Mesenchymal stem cell (in vitro differentiated cells and primary cell): ENCODE measurements around the gene IL17F.

Experiments used
- DNase-seq: peaks from one replicate; pipeline ENCODE4 v3.0.0-alpha.2; 2013
- H2AFZ ChIP-seq: one replicate; pipeline ENCODE4 v1.6.1; 2013; ENCODE audit warnings: low read depth, mild to moderate bottlenecking, control low read depth, inconsistent platforms, low read length, moderate library complexity
- H2AK5ac ChIP-seq: 2 replicates; pipeline ENCODE4 v1.6.1; 2013; ENCODE audit warnings: low read length, moderate library complexity, mild to moderate bottlenecking, inconsistent platforms; ENCODE audit not compliant: severe bottlenecking
- H2BK120ac ChIP-seq: one replicate; pipeline ENCODE4 v1.6.1; 2013; ENCODE audit warnings: low read depth, mild to moderate bottlenecking, inconsistent platforms, low read length, moderate library complexity
- H2BK12ac ChIP-seq, 2 experiments: one replicate each; pipeline ENCODE4 v1.6.1; 2013; ENCODE audit warnings: inconsistent platforms in 2 of 2, low read length in 2 of 2, mild to moderate bottlenecking in 2 of 2, moderate library complexity in 2 of 2, control low read depth in 1 of 2
- H2BK15ac ChIP-seq: one replicate; pipeline ENCODE4 v1.6.1; 2013; ENCODE audit warnings: mild to moderate bottlenecking, low read depth, inconsistent platforms; ENCODE audit not compliant: poor library complexity, severe bottlenecking
- H2BK5ac ChIP-seq: 2 replicates; pipeline ENCODE4 v1.6.1; 2013; ENCODE audit warnings: low read depth, mild to moderate bottlenecking, low read length, control low read depth, inconsistent platforms; ENCODE audit not compliant: poor library complexity, severe bottlenecking
- H3K14ac ChIP-seq, 2 experiments: one replicate each; pipeline ENCODE4 v1.6.1; 2013; ENCODE audit warnings: inconsistent platforms in 2 of 2, low read length in 2 of 2, control low read depth in 1 of 2, mild to moderate bottlenecking in 1 of 2, moderate library complexity in 1 of 2
- H3K18ac ChIP-seq, 2 experiments: one replicate each; pipeline ENCODE4 v1.6.1; 2013; ENCODE audit warnings: inconsistent platforms in 2 of 2, low read length in 2 of 2, control low read depth in 1 of 2, low read depth in 1 of 2, mild to moderate bottlenecking in 1 of 2
- H3K23ac ChIP-seq, 2 experiments: one replicate each; pipeline ENCODE4 v1.6.1; 2013; ENCODE audit warnings: inconsistent platforms in 2 of 2, low read length in 2 of 2, mild to moderate bottlenecking in 2 of 2, moderate library complexity in 2 of 2, control low read depth in 1 of 2
- H3K27ac ChIP-seq: 2 replicates; pipeline ENCODE4 v1.5.1; 2013; ENCODE audit warnings: mild to moderate bottlenecking, moderate library complexity, low read length, control low read depth, inconsistent platforms; ENCODE audit not compliant: poor library complexity, severe bottlenecking
- H3K27me3 ChIP-seq, 2 experiments: 2 replicates each; pipeline versions ENCODE4 v1.6.1 to v1.7.0; 2013; ENCODE audit warnings: low read length in 2 of 2, mild to moderate bottlenecking in 2 of 2, moderate library complexity in 2 of 2, control low read depth in 1 of 2, inconsistent platforms in 1 of 2; ENCODE audit not compliant: control insufficient read depth in 1 of 2, insufficient read depth in 1 of 2
- H3K36me3 ChIP-seq, 2 experiments: 2 replicates each; pipeline versions ENCODE4 v1.6.1 to v1.7.0; 2013; ENCODE audit warnings: low read length in 2 of 2, control low read depth in 1 of 2, inconsistent platforms in 1 of 2, low read depth in 1 of 2, mild to moderate bottlenecking in 1 of 2; ENCODE audit not compliant: insufficient read depth in 2 of 2, control insufficient read depth in 1 of 2
- H3K4ac ChIP-seq, 2 experiments: one replicate each; pipeline ENCODE4 v1.6.1; 2013; ENCODE audit warnings: inconsistent platforms in 2 of 2, low read length in 2 of 2, mild to moderate bottlenecking in 2 of 2, moderate library complexity in 2 of 2, control low read depth in 1 of 2, low read depth in 1 of 2
- H3K4me1 ChIP-seq: 2 replicates; pipeline ENCODE4 v1.6.1; 2013; ENCODE audit warnings: low read depth, low read length, control low read depth; ENCODE audit not compliant: control insufficient read depth, insufficient read depth
- H3K4me2 ChIP-seq: 2 replicates; pipeline ENCODE4 v1.6.1; 2013; ENCODE audit warnings: low read length, mild to moderate bottlenecking, inconsistent platforms; ENCODE audit not compliant: poor library complexity, severe bottlenecking
- H3K4me3 ChIP-seq, 2 experiments: 2 replicates each; pipeline versions ENCODE4 v1.5.1 to v1.7.0; 2013; ENCODE audit warnings: low read length in 2 of 2, mild to moderate bottlenecking in 2 of 2, control low read depth in 1 of 2, low read depth in 1 of 2; ENCODE audit not compliant: insufficient read depth in 1 of 2
- H3K79me1 ChIP-seq: replicated peaks from 2 replicates; pipeline ENCODE4 v1.6.1; 2013; ENCODE audit warnings: mild to moderate bottlenecking, control low read depth, low read length, inconsistent platforms; ENCODE audit not compliant: poor library complexity, severe bottlenecking
- H3K9ac ChIP-seq: 2 replicates; pipeline ENCODE4 v1.7.0; 2013; ENCODE audit warnings: mild to moderate bottlenecking, low read length, moderate library complexity
- H3K9me3 ChIP-seq: 2 replicates; pipeline ENCODE4 v1.7.0; 2013; ENCODE audit warnings: mild to moderate bottlenecking, low read length; ENCODE audit not compliant: control insufficient read depth
- H4K8ac ChIP-seq: one replicate; pipeline ENCODE4 v1.6.1; 2013; ENCODE audit warnings: inconsistent platforms, mild to moderate bottlenecking, low read length, moderate library complexity
- H4K91ac ChIP-seq: one replicate; pipeline ENCODE4 v1.6.1; 2013; ENCODE audit warnings: mild to moderate bottlenecking, low read length, inconsistent platforms
- WGBS: methylation state at CpG from one replicate; pipeline ENCODE4 v1.1.7; 2013; ENCODE audit warnings: mixed read lengths; 5-methylcytosine and 5-hydroxymethylcytosine counted together

The IL17F gene

GRCh38 chr6:52284131-52284459 lies 39.8 kb upstream of the IL17F start:
- H3K9ac ChIP-seq, result peak overlapping the region; percentile 86
- peaks cover 5% of the 10 kb centered on the region for H3K4me1 ChIP-seq
- peaks cover 11 to 36% of the 10 kb centered on the region in 2 experiments for H3K36me3 ChIP-seq
- peak overlapping the region; percentile 8 for H3K27ac ChIP-seq
- peak overlapping the region; percentile 89 for H3K4me2 ChIP-seq
- H4K91ac ChIP-seq, result no peak overlapping the region
- H2AFZ ChIP-seq, result peak overlapping the region; percentile 95
- no peak overlapping the region for H4K8ac ChIP-seq
- peak; percentile 51 for DNase-seq
- H2BK15ac ChIP-seq, result no peak overlapping the region
- no peak overlapping the region for H2BK120ac ChIP-seq
- no peak overlapping the region for H2BK5ac ChIP-seq
- peak overlapping the region in 1 of 2 experiments; percentile 30 for H3K14ac ChIP-seq
- H3K4ac ChIP-seq, result peak overlapping the region in 1 of 2 experiments; percentile 67
- peak overlapping the region in 1 of 2 experiments; percentile 76 for H3K18ac ChIP-seq
- no peaks in the 10 kb centered on the region for H3K9me3 ChIP-seq
- no peak overlapping the region for H2BK12ac ChIP-seq
- H3K79me1 ChIP-seq, result peaks cover 20% of the 10 kb centered on the region
- peak overlapping the region in 1 of 2 experiments; percentile 87 for H3K23ac ChIP-seq
- H2AK5ac ChIP-seq, result no peak overlapping the region
- peak overlapping the region; percentile 89 to 92 for H3K4me3 ChIP-seq
- no peaks in the 10 kb centered on the region for H3K27me3 ChIP-seq
- WGBS, result under 1% methylated on average over 14 of the region's 14 CpGs

GRCh38 chr6:52283111-52283510 lies 38.8 kb upstream of the IL17F start:
- Histone ChIP-seq H3K23ac (no peak overlapping the region), H3K4me1 (peaks cover 5% of the 10 kb centered on the region), H3K36me3 (peaks cover 11 to 46% of the 10 kb centered on the region in 2 experiments), H2BK12ac (no peak overlapping the region), H3K4me2 (peak overlapping the region; percentile 20), H2BK5ac (no peak overlapping the region), H3K9ac (peak overlapping the region; percentile 86), H3K18ac (no peak overlapping the region), H3K9me3 (no peaks in the 10 kb centered on the region), H2BK15ac (no peak overlapping the region), H3K79me1 (peaks cover 26% of the 10 kb centered on the region), H3K27ac (no peak overlapping the region), H2BK120ac (no peak overlapping the region), H3K4ac (no peak overlapping the region), H3K27me3 (no peaks in the 10 kb centered on the region), H3K4me3 (peak overlapping the region in 1 of 2 experiments; percentile 89), H2AK5ac (no peak overlapping the region), H4K8ac (no peak overlapping the region), H2AFZ (no peak overlapping the region), H4K91ac (no peak overlapping the region), H3K14ac (no peak overlapping the region)
- DNase-seq, result no peak
- 86% methylated on average over 6 of the region's 6 CpGs for WGBS

DNA sequence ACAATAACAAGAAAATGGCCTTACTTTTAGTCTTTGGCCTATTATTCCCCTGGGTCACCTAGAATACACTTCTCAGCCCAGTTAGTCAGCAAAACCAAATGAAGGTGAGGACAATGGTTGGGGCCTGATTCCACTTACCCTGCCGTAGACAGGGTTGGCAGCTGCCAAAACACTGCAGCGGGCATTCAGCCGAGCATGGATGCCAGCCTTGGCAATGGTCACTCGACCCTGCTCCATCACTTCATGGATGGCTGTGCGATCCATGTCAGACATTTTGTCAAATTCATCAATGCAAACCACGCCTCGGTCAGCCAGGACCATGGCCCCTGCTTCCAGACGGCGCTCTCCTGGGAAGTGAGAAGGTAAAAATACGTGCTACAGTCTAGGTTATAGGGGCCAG lies 31.8 kb upstream of the IL17F start:
- Histone ChIP-seq H2AFZ (no peak overlapping the region), H3K4me3 (no peak overlapping the region), H3K4ac (no peak overlapping the region), H3K23ac (no peak overlapping the region), H3K14ac (no peak overlapping the region), H3K9me3 (no peaks in the 10 kb centered on the region), H2BK12ac (no peak overlapping the region), H2BK15ac (no peak overlapping the region), H3K27ac (no peak overlapping the region), H3K27me3 (no peaks in the 10 kb centered on the region), H4K91ac (no peak overlapping the region), H2AK5ac (no peak overlapping the region), H3K4me2 (no peak overlapping the region), H3K4me1 (peaks cover 3% of the 10 kb centered on the region), H3K9ac (no peak overlapping the region), H2BK5ac (no peak overlapping the region), H3K79me1 (peaks cover 24% of the 10 kb centered on the region), H3K36me3 (peaks cover 25 to 87% of the 10 kb centered on the region in 2 experiments), H2BK120ac (no peak overlapping the region), H3K18ac (no peak overlapping the region), H4K8ac (no peak overlapping the region)
- WGBS, result 97% methylated on average over 10 of the region's 10 CpGs
- DNase-seq, result no peak

DNA sequence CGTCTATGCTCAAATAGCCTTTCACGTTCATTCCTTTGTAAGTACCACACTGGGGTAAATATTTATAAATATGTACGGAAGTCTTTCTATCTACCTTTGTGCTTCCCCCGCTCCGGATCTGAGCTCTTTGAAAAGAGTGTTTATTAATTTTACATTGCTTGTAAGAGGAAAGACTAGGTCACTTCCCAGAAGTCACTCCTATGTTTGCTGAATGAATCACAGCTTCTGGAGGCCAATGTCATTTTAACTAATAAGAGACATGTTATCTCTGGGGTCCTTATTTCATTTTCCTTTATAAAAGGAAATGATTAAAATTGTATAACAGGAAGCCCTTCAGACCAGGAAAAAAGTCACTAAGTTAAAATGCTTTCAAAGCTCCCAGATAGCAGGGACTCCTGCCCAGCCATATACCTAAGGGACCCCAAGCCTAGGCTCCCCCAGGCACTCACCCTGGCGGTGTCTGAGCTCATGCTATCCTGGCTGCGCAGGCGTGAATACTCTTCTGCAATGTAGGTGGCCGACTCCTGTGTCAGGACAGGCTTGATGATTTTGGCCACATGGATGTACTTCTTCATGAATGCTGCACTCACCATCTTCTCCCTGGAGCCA lies 27.7 kb upstream of the IL17F start:
- H3K18ac ChIP-seq, result no peak overlapping the region
- peaks cover 3% of the 10 kb centered on the region for H3K4me1 ChIP-seq
- no peak overlapping the region for H2BK15ac ChIP-seq
- H2BK12ac ChIP-seq, result no peak overlapping the region
- no peak overlapping the region for H2AK5ac ChIP-seq
- no peak overlapping the region for H2BK120ac ChIP-seq
- no peak overlapping the region for H2AFZ ChIP-seq
- H3K14ac ChIP-seq, result no peak overlapping the region
- no peak overlapping the region for H4K91ac ChIP-seq
- H3K23ac ChIP-seq, result no peak overlapping the region
- no peak for DNase-seq
- 95% methylated on average over 6 of the region's 9 CpGs for WGBS
- H3K9ac ChIP-seq, result no peak overlapping the region
- no peak overlapping the region for H3K27ac ChIP-seq
- no peaks in the 10 kb centered on the region for H3K9me3 ChIP-seq
- H4K8ac ChIP-seq, result no peak overlapping the region
- no peak overlapping the region for H2BK5ac ChIP-seq
- H3K79me1 ChIP-seq, result peaks cover 8% of the 10 kb centered on the region
- H3K27me3 ChIP-seq, result no peaks in the 10 kb centered on the region
- no peak overlapping the region for H3K4me2 ChIP-seq
- H3K4me3 ChIP-seq, result no peak overlapping the region
- no peak overlapping the region for H3K4ac ChIP-seq
- peaks cover 30 to 78% of the 10 kb centered on the region in 2 experiments for H3K36me3 ChIP-seq
